SK-N-SH (cell line): Measurements from ENCODE around the gene KCNN3. TPM values are rescaled to one million over a fixed set of nuclear protein-coding genes. Genes with fewer than 3 reads are reported as not detected.
A peak's percentile ranks its signal among the peaks of the same experiment; 100 is the strongest.

Source experiments
- CTCF ChIA-PET: fragments of 300-600, 350-600 bp; formaldehyde crosslinking; extraction: SDS; loops from one replicate; lab custom pipeline; 2021; lab: Yijun Ruan, JAX
- POLR2A ChIA-PET: fragments of 350-600 bp; sonication (Branson Sonifier 250); formaldehyde crosslinking; extraction: SDS; loops from one replicate; lab custom pipeline; 2020; ENCODE audit warnings: antibody characterized with exemption, inconsistent platforms; lab: Yijun Ruan, JAX
- DNase-seq: peaks from one replicate; pipeline ENCODE4 v3.0.0; 2012
- H2AFZ ChIP-seq: fragments of 200-600 bp; sonication (generic); 2 replicates; pipeline ENCODE4 v1.8.1; 2016; ENCODE audit warnings: antibody characterized with exemption, mild to moderate bottlenecking, low read depth
- H3F3A ChIP-seq: fragments of 200-600 bp; sonication (generic); replicated peaks from 2 replicates; pipeline ENCODE3; 2016; ENCODE audit warnings: antibody characterized with exemption, mild to moderate bottlenecking; ENCODE audit not compliant: insufficient read depth
- H3K27ac ChIP-seq, 2 experiments: fragments of 200-500 bp in 1 of 2; fragments of 200-600 bp in 1 of 2; sonication (Bioruptor generic) in 1 of 2; sonication (generic), shearing (Covaris generic) in 1 of 2; 2 replicates each; pipeline versions ENCODE4 v1.5.1 to v1.6.1; 2014 to 2016; ENCODE audit warnings: low read depth in 2 of 2, inconsistent platforms in 1 of 2, low read length in 1 of 2, mild to moderate bottlenecking in 1 of 2, mixed read lengths in 1 of 2
- H3K27me3 ChIP-seq: fragments of 200-600 bp; sonication (generic), shearing (Covaris generic); 2 replicates; pipeline ENCODE4 v1.6.1; 2016; ENCODE audit warnings: mixed run types; ENCODE audit not compliant: insufficient read depth
- H3K36me3 ChIP-seq, 2 experiments: fragments of 200-500 bp in 1 of 2; fragments of 200-600 bp in 1 of 2; sonication (Bioruptor generic) in 1 of 2; sonication (generic) in 1 of 2; replicated peaks in 1 of 2; 2 replicates each; pipeline versions ENCODE3 to v1.5.1; 2014 to 2016; ENCODE audit warnings: low read length in 1 of 2, mild to moderate bottlenecking in 1 of 2; ENCODE audit not compliant: insufficient read depth in 2 of 2, control insufficient read depth in 1 of 2
- H3K4me1 ChIP-seq, 2 experiments: fragments of 200-500 bp in 1 of 2; fragments of 200-600 bp in 1 of 2; sonication (Bioruptor generic) in 1 of 2; sonication (generic), shearing (Covaris generic) in 1 of 2; 2 replicates each; pipeline versions ENCODE4 v1.5.1 to v1.6.1; 2014 to 2016; ENCODE audit warnings: low read depth in 1 of 2, low read length in 1 of 2, mixed run types in 1 of 2; ENCODE audit not compliant: insufficient read depth in 2 of 2, control insufficient read depth in 1 of 2
- H3K4me2 ChIP-seq: fragments of 200-600 bp; sonication (generic), shearing (Covaris generic); 2 replicates; pipeline ENCODE4 v1.6.1; 2017; ENCODE audit warnings: mixed run types
- H3K4me3 ChIP-seq, 2 experiments: fragments of 200-500 bp in 1 of 2; fragments of 200-600 bp in 1 of 2; sonication (Bioruptor generic) in 1 of 2; sonication (generic), shearing (Covaris generic) in 1 of 2; 2 replicates each; pipeline versions ENCODE4 v1.5.1 to v1.8.1; 2014 to 2016; ENCODE audit warnings: low read depth in 2 of 2, inconsistent platforms in 1 of 2, low read length in 1 of 2, mild to moderate bottlenecking in 1 of 2, mixed read lengths in 1 of 2, moderate library complexity in 1 of 2
- H3K79me2 ChIP-seq: fragments of 200-600 bp; sonication (generic); 2 replicates; pipeline ENCODE4 v1.8.1; 2017; ENCODE audit warnings: mild to moderate bottlenecking; ENCODE audit not compliant: insufficient read depth
- H3K9ac ChIP-seq: fragments of 200-600 bp; sonication (generic); 2 replicates; pipeline ENCODE4 v1.6.1; 2017; ENCODE audit warnings: mixed run types
- H3K9me2 ChIP-seq: fragments of 200-600 bp; sonication (generic); 2 replicates; pipeline ENCODE4 v1.6.1; 2017; ENCODE audit warnings: mixed run types
- H3K9me3 ChIP-seq: fragments of 200-600 bp; sonication (generic); 2 replicates; pipeline ENCODE4 v1.6.1; 2017; ENCODE audit warnings: mixed run types, mild to moderate bottlenecking, moderate library complexity
- H4K20me1 ChIP-seq: fragments of 200-600 bp; sonication (generic); 2 replicates; pipeline ENCODE4 v1.6.1; 2017; ENCODE audit warnings: mild to moderate bottlenecking, mixed run types; ENCODE audit not compliant: insufficient read depth
- CHD2 ChIP-seq: fragments of 150-350 bp; IDR thresholded peaks from 2 replicates; pipeline ENCODE4 v1.6.1; 2018; ENCODE audit warnings: low read length; ENCODE audit not compliant: partially characterized antibody
- CTCF ChIP-seq: fragments of 200-600 bp; sonication (generic); IDR thresholded peaks from 2 replicates; pipeline ENCODE4 v1.6.1; 2017; ENCODE audit warnings: antibody characterized with exemption, mild to moderate bottlenecking, moderate library complexity
- ELF1 ChIP-seq: IDR thresholded peaks from 2 replicates; pipeline ENCODE4 v1.4.0; 2012
- EP300 ChIP-seq, 2 experiments: IDR thresholded peaks; 2 replicates each; pipeline versions ENCODE4 v1.4.0 to v1.6.1; 2012; ENCODE audit warnings: borderline replicate concordance in 1 of 2, low read depth in 1 of 2, low read length in 1 of 2
- EZH2phosphoT487 ChIP-seq: fragments of 200-600 bp; sonication (generic); IDR thresholded peaks from 2 replicates; pipeline ENCODE4 v1.6.1; 2017; ENCODE audit warnings: low read depth, mixed run types, mild to moderate bottlenecking, antibody characterized with exemption, moderate library complexity, borderline replicate concordance
- GABPA ChIP-seq: IDR thresholded peaks from 2 replicates; pipeline ENCODE4 v1.4.0; 2012; ENCODE audit warnings: low read depth, mild to moderate bottlenecking
- GATA2 ChIP-seq: sonication (generic); formaldehyde crosslinking; IDR thresholded peaks from 2 replicates; pipeline ENCODE4 v1.5.0; 2020; ENCODE audit warnings: mild to moderate bottlenecking, missing genetic modification reagents
- IRF3 ChIP-seq: fragments of 150-350 bp; IDR thresholded peaks from 2 replicates; pipeline ENCODE4 v1.6.1; 2016; ENCODE audit warnings: mild to moderate bottlenecking, low read depth, low read length
- JUND ChIP-seq: IDR thresholded peaks from 2 replicates; pipeline ENCODE4 v1.4.0; 2012
- MEF2A ChIP-seq: IDR thresholded peaks from 2 replicates; pipeline ENCODE4 v1.4.0; 2012; ENCODE audit warnings: low read depth, borderline replicate concordance
- MXI1 ChIP-seq: IDR thresholded peaks from 2 replicates; pipeline ENCODE4 v1.6.1; 2012; ENCODE audit warnings: mild to moderate bottlenecking, low read depth, low read length, improper control_type of control experiment
- NFIC ChIP-seq: IDR thresholded peaks from 2 replicates; pipeline ENCODE4 v1.4.0; 2012; ENCODE audit warnings: borderline replicate concordance
- NRF1 ChIP-seq: IDR thresholded peaks from 2 replicates; pipeline ENCODE4 v1.6.1; 2012; ENCODE audit warnings: low read depth, mild to moderate bottlenecking, low read length
- RAD21 ChIP-seq: IDR thresholded peaks from 2 replicates; pipeline ENCODE4 v1.6.1; 2012; ENCODE audit warnings: mild to moderate bottlenecking, low read length
- RCOR1 ChIP-seq: fragments of 150-350 bp; IDR thresholded peaks from 2 replicates; pipeline ENCODE4 v1.6.1; 2017; ENCODE audit warnings: antibody characterized with exemption, low read length
- RFX5 ChIP-seq: IDR thresholded peaks from 2 replicates; pipeline ENCODE4 v1.6.1; 2012; ENCODE audit warnings: mild to moderate bottlenecking, improper control_type of control experiment, low read length
- SIN3A ChIP-seq: IDR thresholded peaks from 2 replicates; pipeline ENCODE4 v1.6.1; 2012; ENCODE audit warnings: low read depth, mild to moderate bottlenecking, low read length, moderate library complexity, borderline replicate concordance
- SMC3 ChIP-seq: IDR thresholded peaks from 2 replicates; pipeline ENCODE4 v1.6.1; 2012; ENCODE audit warnings: low read depth, low read length, improper control_type of control experiment
- TCF12 ChIP-seq: IDR thresholded peaks from 2 replicates; pipeline ENCODE4 v1.4.0; 2012
- TEAD4 ChIP-seq: IDR thresholded peaks from 2 replicates; pipeline ENCODE4 v1.4.0; 2012; ENCODE audit warnings: mild to moderate bottlenecking, borderline replicate concordance; ENCODE audit not compliant: insufficient read depth
- USF1 ChIP-seq: IDR thresholded peaks from 2 replicates; pipeline ENCODE4 v1.4.0; 2012; ENCODE audit warnings: low read depth, borderline replicate concordance
- WGBS: methylation state at CpG from one replicate; pipeline ENCODE4 v1.1.6; 2017; ENCODE audit warnings: low lambda C conversion rate; 5-methylcytosine and 5-hydroxymethylcytosine counted together
- polyA plus RNA-seq, 3 experiments: library from polyadenylated mRNA; depleted of rRNA; stranded (reverse); fragments of >200 nt; gene quantifications; 2 replicates each; pipeline ENCODE4 v1.2.3, GENCODE V29; 2012

The KCNN3 gene
- polyA plus RNA-seq, 1 of the 3 experiments (the other 2 are of a cell fraction), result 0.16 TPM

- Histone ChIP-seq H3K27me3 (no peaks in the 10 kb centered on the region), H4K20me1 (no peaks in the 10 kb centered on the region), H2AFZ (no peak overlapping the region), H3K36me3 (no peaks in the 10 kb centered on the region), H3K4me2 (no peak overlapping the region; the same call in 1 of the 2 replicates), H3K4me3 (no peak overlapping the region), H3K9me3 (no peaks in the 10 kb centered on the region), H3K9ac (no peak overlapping the region), H3F3A (no peaks in the 10 kb centered on the region), H3K4me1 (peaks cover 7 to 52% of the 10 kb centered on the region in 2 experiments; a peak in 2 of 4 replicates), H3K27ac (peak overlapping the region in 1 of 2 experiments; percentile 29; a peak in 1 of 4 replicates), H3K79me2 (no peaks in the 10 kb centered on the region), H3K9me2 (no peaks in the 10 kb centered on the region)
- DNase-seq, result peak; percentile 92
- CTCF ChIA-PET, result interaction anchor here (0.5 to 3.7 kb wide), 7 partner anchors 10 to 178 kb away, joined by 3 to 15 read pairs (median 4); partner anchors contain the start of gene KCNN3
- 22% methylated on average over 10 of the region's 13 CpGs for whole genome bisulfite sequencing
- POLR2A ChIA-PET, result interaction anchor here (1.1 to 1.6 kb wide), 2 partner anchors 9 to 42 kb away, joined by 3 read pairs; no protein-coding TSS in a partner anchor
- TF ChIP-seq MXI1 (no peak; the same call in 1 of the 2 replicates), TCF12 (peak; percentile 72), EP300 (IDR thresholded peaks at IDR 0.05; ENCODE audit: borderline replicate concordance in 1 of 2, low read depth in 1 of 2, low read length in 1 of 2) (peak in 1 of 2 experiments; percentile 29; a peak in 1 of 4 replicates), ELF1 (no peak), RAD21 (peak; percentile 9; the same call in 1 of the 2 replicates), CTCF (no peak), NFIC (peak; percentile 86), RFX5 (no peak), CHD2 (peak; percentile 55), SMC3 (no peak), MEF2A (no peak), JUND (no peak), GATA2 (CRISPR knock-in tag) (no peak; the same call in 1 of the 2 replicates), SIN3A (no peak), NRF1 (no peak), RCOR1 (peak; percentile 72), GABPA (no peak), EZH2phosphoT487 (no peak), IRF3 (no peak), TEAD4 (no peak), USF1 (no peak)
These were observed 22.2 kb downstream of the KCNN3 start for GRCh38 chr1:154847891-154848290.
